Measurements from ENCODE around the gene SRP9. TPM values are rescaled to one million over a fixed set of nuclear protein-coding genes. Genes with fewer than 3 reads are reported as not detected.

SRP9 gene
- total RNA-seq, 1 donor from 2014 or later = 480 TPM

GRCh38 chr1:225822655-225823403 lies 45.2 kb downstream of the SRP9 start:
- Mint-ChIP-seq H3K4me1 (peaks cover 18% of the 10 kb centered on the region), H3K27me3 (ENCODE audit: low read depth) (no peaks in the 10 kb centered on the region), H3K27ac (ENCODE audit: unreplicated experiment) (no peak overlapping the region), H3K9me3 (no peaks in the 10 kb centered on the region), H3K36me3 (ENCODE audit: low read depth) (peaks cover 2% of the 10 kb centered on the region), H3K4me3 (no peak overlapping the region)
- no peak for TF ChIP-seq CTCF (conservative IDR thresholded peaks at IDR 0.05)
- no peak for DNase-seq (ENCODE audit: low read depth, low spot score)

GRCh38 chr1:225823811-225824261 lies 46.2 kb downstream of the SRP9 start:
- Mint-ChIP-seq H3K36me3 (ENCODE audit: low read depth) (no peaks in the 10 kb centered on the region), H3K4me3 (no peak overlapping the region), H3K27me3 (ENCODE audit: low read depth) (no peaks in the 10 kb centered on the region), H3K27ac (ENCODE audit: unreplicated experiment) (no peak overlapping the region), H3K4me1 (peaks cover 10% of the 10 kb centered on the region), H3K9me3 (no peaks in the 10 kb centered on the region)
- no peak for TF ChIP-seq CTCF (conservative IDR thresholded peaks at IDR 0.05)
- no peak for DNase-seq (ENCODE audit: low read depth, low spot score)

GRCh38 chr1:225824533-225824941 lies 46.9 kb downstream of the SRP9 start:
- no peak for DNase-seq (ENCODE audit: low read depth, low spot score)
- H3K9me3 Mint-ChIP-seq = no peaks in the 10 kb centered on the region
- H3K4me1 Mint-ChIP-seq = peaks cover 10% of the 10 kb centered on the region
- no peak overlapping the region for H3K27ac Mint-ChIP-seq (ENCODE audit: unreplicated experiment)
- H3K27me3 Mint-ChIP-seq (ENCODE audit: low read depth) = no peaks in the 10 kb centered on the region
- H3K4me3 Mint-ChIP-seq = no peak overlapping the region
- no peaks in the 10 kb centered on the region for H3K36me3 Mint-ChIP-seq (ENCODE audit: low read depth)
- no peak for TF ChIP-seq CTCF (conservative IDR thresholded peaks at IDR 0.05)

- peaks cover 10% of the 10 kb centered on the region for H3K4me1 Mint-ChIP-seq
- DNase-seq (ENCODE audit: low read depth, low spot score) = no peak
- no peak for TF ChIP-seq CTCF (conservative IDR thresholded peaks at IDR 0.05)
- no peaks in the 10 kb centered on the region for H3K36me3 Mint-ChIP-seq (ENCODE audit: low read depth)
- no peaks in the 10 kb centered on the region for H3K27me3 Mint-ChIP-seq (ENCODE audit: low read depth)
- no peak overlapping the region for H3K27ac Mint-ChIP-seq (ENCODE audit: unreplicated experiment)
- no peaks in the 10 kb centered on the region for H3K9me3 Mint-ChIP-seq
- H3K4me3 Mint-ChIP-seq = no peak overlapping the region
Measured at GRCh38 chr1:225825078-225825477, 47.5 kb downstream of the SRP9 start.

- H3K9me3 Mint-ChIP-seq = no peaks in the 10 kb centered on the region
- peaks cover 10% of the 10 kb centered on the region for H3K4me1 Mint-ChIP-seq
- H3K27me3 Mint-ChIP-seq (ENCODE audit: low read depth) = no peaks in the 10 kb centered on the region
- TF ChIP-seq CTCF (conservative IDR thresholded peaks at IDR 0.05) = no peak
- DNase-seq (ENCODE audit: low read depth, low spot score) = no peak
- no peaks in the 10 kb centered on the region for H3K36me3 Mint-ChIP-seq (ENCODE audit: low read depth)
- H3K4me3 Mint-ChIP-seq = no peak overlapping the region
- H3K27ac Mint-ChIP-seq (ENCODE audit: unreplicated experiment) = peak overlapping the region; percentile 24
Measured at GRCh38 chr1:225825607-225826007, 48.0 kb downstream of the SRP9 start.
